GM18873 (cell line): ENCODE measurements around the gene GNG2.

Experiments
- ATAC-seq: cut with Tn5 transposase; IDR thresholded peaks from one replicate; pipeline ENCODE4 v1.9.1; 2021; ENCODE audit warnings: mild to moderate bottlenecking, moderate library complexity, moderate number of reproducible peaks; ENCODE audit not compliant: unreplicated experiment, low FRiP score

Gene GNG2

GRCh38 chr14:51989293-51990234, 129.2 kb downstream of the GNG2 start, which contains the start of gene RTRAF:
Gene RTRAF (plus strand): TSS chr14:51989546. CDS start chr14:51989640, 94 bp downstream.
- peak; percentile 94 for ATAC-seq

DNA sequence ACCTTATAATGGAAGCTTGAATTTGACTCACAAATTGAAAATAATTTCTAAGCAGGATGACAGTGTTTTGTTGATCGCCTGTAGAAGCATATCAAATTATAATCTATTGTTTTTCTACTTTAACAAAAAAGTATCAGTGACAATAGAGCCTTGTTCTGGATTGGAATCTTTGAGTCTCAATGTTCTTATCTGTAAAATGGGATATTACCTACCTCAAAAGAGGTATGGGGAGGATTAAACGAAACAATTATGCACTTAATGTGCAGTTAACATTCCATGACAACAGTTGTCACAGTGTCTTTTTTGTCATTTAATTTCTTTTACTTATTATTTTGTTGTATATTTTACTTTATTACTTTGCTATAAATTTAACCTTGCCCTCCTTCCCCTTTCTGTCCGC, 130.1 kb downstream of the GNG2 start:
- ATAC-seq = no peak

GRCh38 chr14:51993285-51993920, 133.0 kb downstream of the GNG2 start:
- ATAC-seq = no peak

DNA sequence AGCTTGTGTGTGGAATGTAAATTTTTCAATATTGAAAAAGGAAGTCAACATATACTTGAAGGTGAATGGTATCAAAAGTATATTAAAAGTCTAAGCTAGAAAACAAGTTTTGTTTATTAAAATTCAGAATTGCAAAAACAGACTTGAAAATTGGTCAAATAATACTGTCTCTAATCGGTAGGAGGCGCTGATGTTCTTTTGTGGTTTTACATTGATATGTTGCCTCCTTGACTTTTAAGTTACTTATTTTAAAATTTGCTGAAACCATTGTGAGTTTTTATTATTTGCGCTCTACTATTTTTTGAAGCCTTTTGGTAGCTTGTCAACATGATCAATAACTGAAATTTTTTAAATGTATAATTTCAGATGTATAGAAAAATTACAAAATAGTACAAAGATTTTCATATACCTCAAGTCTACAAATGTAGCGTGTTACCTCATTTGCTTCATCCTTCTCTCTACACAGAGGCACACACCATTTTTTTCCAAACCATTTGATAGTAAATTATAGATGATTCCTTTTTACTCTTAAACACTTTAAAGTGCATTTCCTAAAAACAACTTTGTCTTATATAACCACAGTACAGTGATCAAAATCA, 135.8 kb downstream of the GNG2 start:
- ATAC-seq = no peak

GRCh38 chr14:51998348-51998747, 137.9 kb downstream of the GNG2 start:
- no peak for ATAC-seq

- ATAC-seq = no peak
Observed at GRCh38 chr14:51999084-51999483, 138.7 kb downstream of the GNG2 start.

- ATAC-seq = no peak
Observed at GRCh38 chr14:52000019-52000582, 139.7 kb downstream of the GNG2 start.

- no peak for ATAC-seq
Observed at GRCh38 chr14:52000696-52001095, 140.3 kb downstream of the GNG2 start.

- no peak for ATAC-seq
Observed at GRCh38 chr14:52002542-52002941, 142.1 kb downstream of the GNG2 start.

GRCh38 chr14:52003324-52003723, 142.9 kb downstream of the GNG2 start:
- ATAC-seq = no peak

DNA sequence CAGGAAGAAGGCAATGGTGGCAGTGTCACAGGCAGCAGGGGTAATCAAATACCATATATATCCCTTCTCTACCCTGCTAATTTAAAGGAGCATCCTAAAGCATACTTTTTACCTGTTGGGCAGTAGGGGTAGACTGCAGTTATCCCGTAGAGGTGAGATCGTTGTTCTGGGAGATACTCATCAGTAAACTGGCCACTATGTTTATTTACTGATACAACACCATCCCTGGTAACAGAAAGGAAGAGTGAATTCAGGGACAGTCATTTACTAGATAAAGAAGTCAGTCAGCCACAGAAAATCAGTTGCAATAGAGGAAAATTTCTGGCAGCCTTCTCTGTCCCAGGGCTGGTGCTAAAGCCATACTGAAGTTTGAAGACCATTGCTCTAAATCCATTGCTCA, 145.2 kb downstream of the GNG2 start:
- no peak for ATAC-seq

DNA sequence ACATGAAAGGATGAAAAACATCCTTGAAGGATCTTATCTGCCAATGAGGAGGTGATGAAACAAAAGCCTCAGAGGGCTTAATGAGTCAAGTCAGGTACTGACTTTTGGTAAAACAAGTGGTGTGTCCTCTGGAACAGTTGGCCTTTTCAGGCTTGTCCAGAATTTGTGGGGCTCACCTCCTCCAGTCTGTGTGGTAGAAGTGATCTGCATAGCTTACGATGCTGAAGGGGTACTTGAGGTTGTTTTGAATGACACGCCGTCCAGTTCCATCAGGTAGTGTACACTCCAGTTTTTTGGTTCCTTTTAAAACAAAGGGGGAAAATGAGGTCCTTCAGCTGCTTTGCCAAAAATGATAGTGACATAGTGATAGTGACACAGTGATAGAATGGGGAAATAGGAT, 145.9 kb downstream of the GNG2 start:
- no peak for ATAC-seq

DNA sequence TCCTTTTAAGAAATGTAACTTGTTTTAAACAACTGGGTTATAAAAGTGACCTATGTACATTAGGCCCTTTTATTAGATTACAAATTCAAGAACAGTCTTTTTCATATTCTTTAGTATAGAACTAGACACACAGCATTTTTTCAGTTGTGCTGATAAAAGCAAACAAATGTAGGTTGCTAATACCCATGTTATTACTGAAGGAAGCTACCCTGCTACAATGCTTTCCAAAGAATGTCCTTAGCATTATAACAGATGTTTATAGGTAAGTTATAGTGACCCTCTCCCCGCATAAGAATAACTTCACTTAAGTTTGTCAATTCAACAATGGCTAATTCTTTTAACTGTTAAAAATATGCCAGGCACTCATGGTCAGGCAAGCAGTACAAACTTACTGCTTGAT, 146.8 kb downstream of the GNG2 start:
- no peak for ATAC-seq

DNA sequence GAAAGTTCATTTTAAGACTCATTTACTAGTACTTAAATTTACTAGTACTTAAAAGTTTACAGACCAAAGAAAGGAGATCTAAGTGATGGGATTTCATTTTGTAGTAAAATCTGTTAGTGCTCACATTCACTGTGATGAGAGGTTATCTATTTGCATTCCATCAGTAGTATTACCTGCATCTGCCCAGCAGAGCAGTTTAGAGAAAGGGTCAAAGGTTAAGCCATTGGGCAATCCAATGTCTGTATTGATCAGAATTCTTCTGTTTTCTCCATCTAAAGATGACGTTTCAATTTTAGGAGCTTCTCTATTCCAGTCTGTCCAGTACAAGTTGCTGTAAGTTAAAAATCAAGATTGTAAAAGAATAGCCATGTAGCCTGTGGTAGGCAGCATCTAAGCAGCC, 147.2 kb downstream of the GNG2 start:
- ATAC-seq = no peak

GRCh38 chr14:52008136-52008535, 147.7 kb downstream of the GNG2 start:
- no peak for ATAC-seq

DNA sequence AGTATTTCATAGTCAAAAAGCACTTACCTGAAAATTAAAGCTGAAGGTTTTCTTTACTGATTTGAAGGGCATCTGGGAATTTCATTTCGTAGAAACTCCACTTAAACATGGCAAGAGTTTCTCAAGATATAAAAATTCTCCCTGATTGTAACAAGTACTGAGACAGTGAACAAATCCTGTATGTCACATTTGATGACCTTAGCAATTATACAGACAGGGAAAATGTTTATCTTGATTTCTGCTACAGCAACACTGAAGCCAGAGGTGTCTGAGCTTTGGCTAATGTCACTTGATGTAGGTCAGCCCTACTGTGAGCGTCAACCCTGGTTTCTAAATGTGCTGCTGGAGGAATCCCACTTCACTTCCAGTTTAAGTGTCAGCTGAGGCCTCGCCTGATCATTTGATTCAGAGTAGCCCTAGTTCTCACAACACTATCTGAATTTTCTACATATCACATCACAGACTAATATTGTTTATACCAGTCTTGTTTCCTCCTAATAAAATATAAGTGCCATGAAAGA, 149.8 kb downstream of the GNG2 start:
- ATAC-seq = no peak

DNA sequence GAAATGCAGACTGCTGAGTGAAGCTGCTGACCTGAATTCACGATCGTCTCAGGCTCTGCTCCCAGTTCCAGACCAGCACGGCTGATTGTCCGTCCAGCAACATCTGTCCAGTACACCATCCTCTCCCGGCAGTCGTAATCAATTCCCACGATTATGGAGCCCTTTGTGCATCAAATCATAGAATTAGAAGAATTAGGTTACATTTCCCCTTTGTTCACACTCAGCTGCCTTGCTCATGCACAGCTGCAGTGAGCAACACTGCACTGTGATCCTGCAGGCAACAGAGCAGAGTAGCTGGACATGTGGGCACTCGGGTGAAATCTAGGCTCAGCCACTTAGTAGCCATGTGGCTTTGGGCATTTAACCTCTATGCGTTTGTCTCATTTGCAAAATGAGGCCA, 151.1 kb downstream of the GNG2 start:
- ATAC-seq = no peak

DNA sequence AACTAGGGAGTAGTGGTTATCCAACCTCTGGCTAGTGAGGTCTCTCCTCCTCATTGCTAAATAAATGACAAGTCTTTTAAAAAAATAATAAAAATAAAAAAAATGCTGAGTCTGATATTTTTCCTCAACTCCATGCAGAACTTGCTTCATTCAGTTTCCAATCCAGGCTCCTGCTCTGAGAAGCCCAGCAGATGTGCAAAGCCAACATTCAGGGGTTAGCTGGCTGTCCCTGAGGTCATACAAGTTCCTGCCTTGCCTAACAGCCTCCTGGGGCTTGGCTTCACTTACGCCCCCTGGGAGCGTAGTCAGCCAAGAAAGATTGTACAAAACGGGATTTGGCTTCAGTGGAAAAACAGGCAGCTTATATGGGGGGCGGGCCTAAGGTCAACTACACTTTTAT, 152.2 kb downstream of the GNG2 start:
- ATAC-seq = no peak

GRCh38 chr14:52013984-52014600, 153.7 kb downstream of the GNG2 start:
- no peak for ATAC-seq

DNA sequence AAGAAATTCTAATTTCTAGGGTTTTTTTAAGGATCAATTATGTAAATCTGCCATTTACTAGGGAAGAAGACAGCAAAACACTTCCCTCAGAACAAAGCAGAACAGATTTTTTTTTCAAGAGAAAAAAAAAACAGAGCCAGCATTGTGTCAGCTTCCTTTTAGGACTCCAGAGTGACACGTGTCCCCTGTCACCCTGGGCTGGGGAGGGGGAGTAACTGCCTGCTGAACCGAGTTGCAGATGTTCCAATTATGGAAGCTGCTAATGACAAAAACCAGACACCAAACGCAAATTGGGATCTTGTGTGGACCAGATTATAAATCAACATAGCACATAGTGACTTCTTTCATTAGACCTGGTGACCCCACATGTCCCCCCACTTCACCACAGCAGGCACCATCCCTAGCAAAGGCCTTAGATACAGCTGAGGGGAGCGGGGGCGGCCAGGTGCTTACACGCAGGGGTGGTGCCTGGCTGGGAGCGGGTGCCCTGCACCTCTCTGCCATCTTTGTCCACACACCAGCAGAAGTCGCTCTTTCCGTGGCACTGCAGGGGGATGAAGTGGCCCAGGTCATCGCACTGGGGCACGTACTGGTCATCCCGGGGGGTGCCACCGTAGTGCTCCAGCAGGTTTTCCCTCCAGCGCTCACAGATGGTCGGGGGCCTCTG, 154.3 kb downstream of the GNG2 start:
- ATAC-seq = no peak
